HCT116 (cell line): Measurements from ENCODE around the gene NEURL4. TPM values are rescaled to one million over a fixed set of nuclear protein-coding genes. Genes with fewer than 3 reads are reported as not detected.

Experiments
- ATAC-seq: fragments of 200-7000 bp; cut with Tn5 transposase; 2 replicates; pipeline ENCODE4 v1.9.1; 2020; ENCODE audit warnings: mild to moderate bottlenecking, moderate library complexity
- BruUV-seq: library from RNA; stranded (reverse); fragments of 400-500 nt; replicated peaks from 2 replicates; lab custom pipeline; 2021; lab: Mats Ljungman, UMichigan
- CTCF ChIA-PET: fragments of 300-600 bp; sonication (Branson Sonifier 250); formaldehyde crosslinking; loops from one replicate; lab custom pipeline; 2021; ENCODE audit warnings: antibody characterized with exemption; lab: Charles Lee
- POLR2A ChIA-PET: fragments of 300-600, 350-600 bp; sonication (Branson Sonifier 250); formaldehyde crosslinking; loops from one replicate; lab custom pipeline; 2021; ENCODE audit warnings: antibody characterized with exemption; lab: Charles Lee
- RAD21 ChIA-PET, 2 experiments: fragments of 300-600 bp; sonication (Branson Sonifier 250); formaldehyde crosslinking; loops; one replicate each; lab custom pipeline; 2023; ENCODE audit warnings: low total read pairs in 2 of 2; ENCODE audit not compliant: uncharacterized antibody in 2 of 2, unreplicated experiment in 2 of 2, low non-redundant PET in 1 of 2; lab: Charles Lee
- DNase-seq: peaks from one replicate; pipeline ENCODE4 v3.0.0-alpha.2; 2010; ENCODE audit warnings: low read depth, low spot score
- H2AFZ ChIP-seq: fragments of 200-600 bp; shearing (Covaris generic), sonication (generic); 2 replicates; pipeline ENCODE4 v1.6.1; 2017; ENCODE audit warnings: low read depth, mixed run types, mixed read lengths, antibody characterized with exemption, low read length; ENCODE audit not compliant: poor library complexity, severe bottlenecking
- H3K27ac ChIP-seq: 2 replicates; pipeline ENCODE4 v1.5.1; 2012; ENCODE audit warnings: low read depth, low read length
- H3K27me3 ChIP-seq: fragments of 200-600 bp; sonication (generic); 2 replicates; pipeline ENCODE4 v1.6.1; 2016; ENCODE audit warnings: mixed run types, low read length, mixed read lengths; ENCODE audit not compliant: insufficient read depth
- H3K36me3 ChIP-seq, 2 experiments: fragments of 200-500 bp in 1 of 2; fragments of 200-600 bp in 1 of 2; sonication (Bioruptor generic) in 1 of 2; sonication (generic) in 1 of 2; 2 replicates each; pipeline versions ENCODE4 v1.5.1 to v1.6.1; 2014 to 2016; ENCODE audit warnings: low read length in 2 of 2, inconsistent platforms in 1 of 2, mixed read lengths in 1 of 2, mixed run types in 1 of 2; ENCODE audit not compliant: insufficient read depth in 2 of 2, control insufficient read depth in 1 of 2
- H3K4me1 ChIP-seq, 2 experiments: fragments of 200-600 bp in 1 of 2; sonication (generic) in 1 of 2; 2 replicates each; pipeline versions ENCODE4 v1.5.1 to v1.6.1; 2012 to 2017; ENCODE audit warnings: low read length in 2 of 2, inconsistent platforms in 1 of 2, mild to moderate bottlenecking in 1 of 2, mixed read lengths in 1 of 2, mixed run types in 1 of 2, moderate library complexity in 1 of 2; ENCODE audit not compliant: insufficient read depth in 2 of 2, control insufficient read depth in 1 of 2
- H3K4me2 ChIP-seq: fragments of 200-600 bp; sonication (generic); 2 replicates; pipeline ENCODE4 v1.6.1; 2017; ENCODE audit warnings: mixed run types, low read length, mixed read lengths
- H3K4me3 ChIP-seq, 2 experiments: fragments of 200-600 bp in 1 of 2; sonication (generic) in 1 of 2; replicated peaks in 1 of 2; 2 replicates each; pipeline ENCODE4 v1.5.1; 2011 to 2016; ENCODE audit warnings: low read length in 2 of 2, control low read depth in 1 of 2, low read depth in 1 of 2, mild to moderate bottlenecking in 1 of 2, mixed read lengths in 1 of 2, mixed run types in 1 of 2
- H3K79me2 ChIP-seq: fragments of 200-600 bp; sonication (generic); 2 replicates; pipeline ENCODE4 v1.6.1; 2017; ENCODE audit warnings: mild to moderate bottlenecking, mixed run types, low read length, moderate library complexity, mixed read lengths; ENCODE audit not compliant: insufficient read depth
- H3K9ac ChIP-seq: fragments of 200-600 bp; sonication (generic); 2 replicates; pipeline ENCODE4 v1.6.1; 2016; ENCODE audit warnings: low read length, mixed read lengths
- H3K9me2 ChIP-seq: fragments of 200-600 bp; sonication (generic), shearing (Covaris generic); 2 replicates; pipeline ENCODE4 v1.6.1; 2017; ENCODE audit warnings: mixed run types, mild to moderate bottlenecking, moderate library complexity; ENCODE audit not compliant: insufficient read depth
- H3K9me3 ChIP-seq, 2 experiments: fragments of 200-500 bp in 1 of 2; fragments of 200-600 bp in 1 of 2; sonication (Bioruptor generic) in 1 of 2; sonication (generic) in 1 of 2; 2 replicates each; pipeline ENCODE4 v1.6.1; 2014 to 2017; ENCODE audit warnings: low read length in 2 of 2, mixed read lengths in 2 of 2, inconsistent platforms in 1 of 2, low read depth in 1 of 2, mild to moderate bottlenecking in 1 of 2, mixed run types in 1 of 2, moderate library complexity in 1 of 2; ENCODE audit not compliant: control insufficient read depth in 1 of 2, insufficient read depth in 1 of 2
- H4K20me1 ChIP-seq: fragments of 200-600 bp; sonication (generic), shearing (Covaris generic); 2 replicates; pipeline ENCODE4 v1.6.1; 2017; ENCODE audit warnings: mixed run types, mild to moderate bottlenecking, moderate library complexity; ENCODE audit not compliant: insufficient read depth
- CTCF ChIP-seq, 3 experiments: fragments of 200-600 bp in 1 of 3; sonication (generic) in 1 of 3; IDR thresholded peaks in 2 of 3; conservative IDR thresholded peaks in 1 of 3; 2 replicates each; pipeline ENCODE4 v1.5.1; 2012 to 2017; ENCODE audit warnings: low read depth in 2 of 3, low read length in 2 of 3, antibody characterized with exemption in 1 of 3, borderline replicate concordance in 1 of 3, control low read depth in 1 of 3, mild to moderate bottlenecking in 1 of 3, mixed read lengths in 1 of 3, mixed run types in 1 of 3, moderate library complexity in 1 of 3; ENCODE audit not compliant: insufficient read depth in 1 of 3
- EZH2phosphoT487 ChIP-seq: fragments of 200-600 bp; IDR thresholded peaks from 2 replicates; pipeline ENCODE4 v1.6.1; 2018; ENCODE audit warnings: antibody characterized with exemption, borderline replicate concordance
- POLR2AphosphoS5 ChIP-seq: IDR thresholded peaks from 2 replicates; pipeline ENCODE4 v1.6.1; 2011; ENCODE audit warnings: mild to moderate bottlenecking, low read depth, low read length, moderate library complexity
- ZFX ChIP-seq: fragments of 450-650 bp; IDR thresholded peaks from 2 replicates; pipeline ENCODE4 v1.6.1; 2017
- ZNF274 ChIP-seq: fragments of 200-500 bp; sonication (Bioruptor generic); IDR thresholded peaks from 2 replicates; pipeline ENCODE4 v1.6.1; 2014; ENCODE audit warnings: mild to moderate bottlenecking, low read depth, low read length, inconsistent platforms
- intact Hi-C: fragments of 100-400 bp; cut with micrococcal nuclease; formaldehyde crosslinking; loops from 2 replicates; pipeline ENCODE4 v1.10.0; 2022
- total RNA-seq: library from RNA; stranded (reverse); gene quantifications from one replicate; pipeline ENCODE4 v1.2.1, GENCODE V29; 2021; ENCODE audit not compliant: unreplicated experiment

Gene NEURL4
- total RNA-seq, 1 experiment from 2014 or later: 56.9 TPM

- DNase-seq (no peak), ATAC-seq (peak; percentile 55)
- peaks cover 35 to 56% of the 10 kb centered on the region in 2 experiments for H3K36me3 ChIP-seq
- H3K4me3 ChIP-seq: peak overlapping the region; percentile 81 to 96
- RAD21 ChIA-PET: no interaction called here
- no peaks in the 10 kb centered on the region for H3K9me3 ChIP-seq
- H3K4me2 ChIP-seq: peak overlapping the region; percentile 96
- POLR2A ChIA-PET: interaction anchor here (1.0 to 2.3 kb wide), 7 partner anchors 17 to 91 kb away, joined by 3 to 11 read pairs (median 4); partner anchors contain the start of genes ACAP1, GABARAP, NEURL4 and PHF23
- TF ChIP-seq CTCF (IDR thresholded peaks at IDR 0.05 in 2 of 3, conservative IDR thresholded peaks at IDR 0.05 in 1 of 3; ENCODE audit: borderline replicate concordance in 1 of 3, insufficient read depth in 1 of 3, low read depth in 2 of 3, low read length in 2 of 3) (peak in 2 of 3 experiments; percentile 49 to 58; a peak in 4 of 6 replicates), ZNF274 (no peak), ZFX (no peak), EZH2phosphoT487 (no peak), POLR2AphosphoS5 (peak; percentile 30; the same call in 1 of the 2 replicates)
- TF ChIP-seq, all 23 proteins: peak for 2
- intact Hi-C loops: no loop called here
- Histone ChIP-seq H3K9ac (peak overlapping the region; percentile 90), H3K4me1 (peaks cover 32 to 63% of the 10 kb centered on the region in 2 experiments), H3K27ac (peak overlapping the region; percentile 93), H3K79me2 (peaks cover 65% of the 10 kb centered on the region), H3K9me2 (no peaks in the 10 kb centered on the region), H4K20me1 (peaks cover 36% of the 10 kb centered on the region), H2AFZ (no peak overlapping the region), H3K27me3 (no peaks in the 10 kb centered on the region)
- BruUV-seq: no TSS peak
- CTCF ChIA-PET: interaction anchor here (0.7 to 2.2 kb wide), 6 partner anchors 16 to 261 kb away, joined by 3 to 7 read pairs (median 3); partner anchors contain the start of gene SLC2A4
Measured at GRCh38 chr17:7313088-7313889, 15.8 kb downstream of the NEURL4 start.
